HG03520 (cell line): Measurements from ENCODE around the gene PLXDC2.

Source experiments
- ATAC-seq: cut with Tn5 transposase; IDR thresholded peaks from one replicate; pipeline ENCODE4 v1.9.1; 2021; ENCODE audit warnings: mild to moderate bottlenecking, moderate library complexity; ENCODE audit not compliant: unreplicated experiment

Gene PLXDC2

GRCh38 chr10:19906108-19906791, 90.0 kb downstream of the PLXDC2 start:
- ATAC-seq: no peak

- ATAC-seq: no peak
Measured at GRCh38 chr10:19908991-19909696, 92.9 kb downstream of the PLXDC2 start.

DNA sequence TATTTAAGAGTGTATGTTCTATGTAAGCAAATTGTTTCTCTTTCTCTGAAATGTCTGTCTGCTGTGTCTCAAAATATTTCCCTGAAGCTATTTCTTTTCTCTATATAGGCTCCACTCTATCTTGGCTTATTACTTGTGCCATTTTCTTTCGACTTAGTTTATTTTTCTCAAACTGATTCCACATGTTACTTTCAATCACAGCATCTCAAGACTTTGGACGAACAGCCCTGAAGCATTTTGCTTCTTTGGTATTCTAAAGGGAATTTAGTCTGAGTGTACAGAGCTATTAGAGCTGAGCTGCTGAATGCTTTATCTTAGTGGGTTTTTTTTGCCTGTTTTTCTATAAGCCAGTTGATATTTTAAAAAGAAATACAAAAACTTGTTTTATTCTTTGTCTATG, 95.7 kb downstream of the PLXDC2 start:
- ATAC-seq: no peak

GRCh38 chr10:19913987-19914386, 97.8 kb downstream of the PLXDC2 start:
- ATAC-seq: no peak

GRCh38 chr10:19915125-19915524, 98.9 kb downstream of the PLXDC2 start:
- no peak for ATAC-seq

- ATAC-seq: no peak
Measured at GRCh38 chr10:19915816-19916215, 99.6 kb downstream of the PLXDC2 start.

DNA sequence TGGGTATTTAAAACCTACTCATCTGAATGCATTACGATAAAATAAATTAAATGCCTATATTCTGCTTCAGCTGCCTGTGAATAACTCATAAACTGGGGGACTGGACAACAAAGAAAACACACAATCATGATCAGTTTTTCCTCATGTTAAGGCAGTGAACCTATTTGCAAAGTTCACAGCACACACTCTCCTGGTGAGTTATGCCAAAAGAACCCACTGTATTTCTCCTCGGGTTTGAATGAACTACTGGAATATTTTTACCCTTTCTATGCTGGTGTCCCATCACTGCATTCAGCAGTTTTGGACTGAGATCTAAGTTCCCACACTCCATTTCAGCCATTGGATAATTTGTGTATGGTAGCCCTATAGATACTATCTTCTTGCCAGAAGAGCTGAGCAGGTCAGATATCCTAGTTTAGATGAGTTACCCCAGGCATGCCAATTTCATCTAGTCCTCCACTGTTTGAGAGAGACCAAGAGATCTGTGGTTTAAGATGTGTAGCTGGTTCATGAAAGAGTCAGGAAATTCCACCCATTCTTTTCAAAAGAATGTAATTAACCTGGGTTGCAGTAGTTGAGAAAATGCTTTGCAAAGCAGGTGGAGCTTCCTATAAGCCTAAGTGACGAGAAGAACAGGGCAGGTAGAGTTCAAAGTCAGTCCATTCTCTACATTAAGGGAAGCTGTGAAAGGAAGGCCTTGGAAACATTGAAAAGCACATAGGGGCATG, 101.7 kb downstream of the PLXDC2 start:
- no peak for ATAC-seq

DNA sequence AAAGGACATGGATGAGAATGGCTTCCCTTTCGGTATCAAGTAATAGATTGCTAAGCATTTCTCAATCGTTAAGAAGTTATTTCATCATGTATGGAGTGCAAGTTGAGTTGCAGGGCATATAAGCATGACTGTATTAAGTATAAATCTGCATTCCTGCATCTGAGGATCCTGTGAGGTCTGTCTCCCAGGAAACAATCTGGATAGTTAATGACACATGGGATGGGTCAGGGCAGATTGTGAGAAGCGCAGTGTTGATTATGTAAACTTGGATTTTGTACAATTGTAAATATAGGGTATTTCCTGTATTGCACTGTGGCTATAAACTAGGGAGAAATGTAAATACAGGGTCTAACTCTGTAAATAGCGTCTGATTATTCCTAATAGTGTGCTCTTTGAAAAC, 102.6 kb downstream of the PLXDC2 start:
- ATAC-seq: no peak

- ATAC-seq: no peak
Measured at GRCh38 chr10:19919671-19920070, 103.4 kb downstream of the PLXDC2 start.

GRCh38 chr10:19920075-19920726, 104.0 kb downstream of the PLXDC2 start:
- no peak for ATAC-seq

DNA sequence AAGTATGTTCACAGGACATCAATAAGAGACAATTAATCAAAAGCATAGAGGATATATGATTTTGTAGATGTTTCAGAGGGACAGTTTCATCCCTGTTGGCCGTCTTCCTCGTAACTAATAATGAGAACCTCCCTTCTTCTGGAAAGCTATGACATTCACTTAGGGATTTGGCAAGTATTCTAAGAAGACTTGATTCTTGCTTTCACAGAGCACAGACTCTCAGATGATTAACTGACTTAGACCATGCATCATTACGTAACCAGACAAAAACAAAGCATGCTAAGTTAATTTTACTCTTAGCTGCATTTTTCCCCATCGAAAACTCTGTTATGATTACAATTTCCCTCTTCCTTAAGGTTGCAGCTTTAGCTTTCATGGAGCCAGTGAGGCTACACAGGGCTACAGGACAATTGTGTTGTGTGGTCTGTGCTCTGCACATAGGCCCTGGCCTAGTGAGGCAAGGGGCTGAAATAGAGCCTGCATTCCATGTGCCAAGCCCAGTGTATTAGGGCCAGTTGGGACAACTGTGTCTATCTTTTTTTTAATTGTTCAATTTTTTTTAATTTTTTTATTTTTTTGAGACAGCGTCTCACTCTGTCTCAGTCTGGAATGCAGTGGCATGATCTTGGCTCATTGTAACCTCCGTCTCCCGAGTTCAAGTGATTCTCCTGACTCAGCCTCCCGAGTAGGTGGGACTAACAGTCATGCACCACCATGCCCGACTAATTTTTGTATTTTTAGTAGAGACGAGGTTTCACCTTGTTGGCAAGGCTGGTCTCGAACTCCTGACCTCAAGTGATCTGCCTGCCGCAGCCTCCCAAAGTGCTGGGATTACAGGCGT, 105.3 kb downstream of the PLXDC2 start:
- ATAC-seq: no peak

GRCh38 chr10:19922236-19922963, 106.2 kb downstream of the PLXDC2 start:
- no peak for ATAC-seq

- ATAC-seq: no peak
Measured at GRCh38 chr10:19925064-19925463, 108.8 kb downstream of the PLXDC2 start.

- ATAC-seq: no peak
Measured at GRCh38 chr10:19928936-19929335, 112.7 kb downstream of the PLXDC2 start.

DNA sequence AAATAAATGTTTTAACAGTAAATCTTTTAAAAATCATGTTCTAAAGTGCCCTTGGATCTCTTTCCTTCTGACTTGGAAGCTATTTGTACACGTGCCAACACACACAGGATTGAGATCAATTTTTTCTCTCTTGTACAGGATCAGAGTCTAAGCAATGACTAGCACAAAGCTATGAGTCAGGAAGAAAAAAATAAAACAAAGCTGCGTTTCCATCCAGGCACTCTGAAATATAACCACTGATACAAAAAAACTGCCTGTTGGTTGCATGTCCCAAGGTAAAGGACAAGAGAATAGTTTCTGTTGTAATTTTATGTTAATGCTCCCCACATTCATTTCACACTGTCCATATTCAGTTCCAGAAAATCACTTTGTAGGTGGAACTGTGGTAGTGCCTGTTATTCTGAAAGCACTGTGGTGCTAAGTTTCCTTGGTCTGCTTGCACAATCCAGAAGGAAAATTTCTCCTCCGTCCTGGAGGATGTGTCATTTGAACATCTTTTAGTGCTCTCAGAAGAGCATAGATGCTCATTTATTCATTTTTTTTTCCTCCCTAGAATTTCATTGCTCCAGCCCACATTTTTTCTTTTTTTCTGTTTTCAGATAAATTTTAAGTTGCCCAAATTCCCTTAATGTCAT, 113.4 kb downstream of the PLXDC2 start:
- no peak for ATAC-seq

GRCh38 chr10:19930936-19931893, 115.0 kb downstream of the PLXDC2 start:
- ATAC-seq: no peak

- no peak for ATAC-seq
Measured at GRCh38 chr10:19931894-19932590, 115.8 kb downstream of the PLXDC2 start.
